GM21529 (cell line): ENCODE data around the gene MKX.
A peak's percentile ranks its signal among the peaks of the same experiment; 100 is the strongest.

Experiments used
- ATAC-seq: cut with Tn5 transposase; IDR thresholded peaks from one replicate; pipeline ENCODE4 v1.9.1; 2021; ENCODE audit not compliant: unreplicated experiment

Gene MKX

GRCh38 chr10:27742195-27743011 lies 3.2 kb downstream of the MKX start:
- peak; percentile 95 for ATAC-seq

- no peak for ATAC-seq
Measured at GRCh38 chr10:27741173-27742091, 4.2 kb downstream of the MKX start.

GRCh38 chr10:27736396-27736795 lies 9.2 kb downstream of the MKX start:
- no peak for ATAC-seq

GRCh38 chr10:27730041-27730440 lies 15.6 kb downstream of the MKX start:
- no peak for ATAC-seq

- no peak for ATAC-seq
Measured at GRCh38 chr10:27728338-27728737, 17.3 kb downstream of the MKX start.

- no peak for ATAC-seq
Measured at GRCh38 chr10:27724287-27724686, 21.3 kb downstream of the MKX start.

GRCh38 chr10:27723436-27723835 lies 22.2 kb downstream of the MKX start:
- ATAC-seq, result no peak

- ATAC-seq, result no peak
Measured at GRCh38 chr10:27720529-27720928, 25.1 kb downstream of the MKX start.

- no peak for ATAC-seq
Measured at GRCh38 chr10:27719052-27719451, 26.6 kb downstream of the MKX start.

GRCh38 chr10:27717861-27718260 lies 27.8 kb downstream of the MKX start:
- ATAC-seq, result no peak

GRCh38 chr10:27717224-27717623 lies 28.4 kb downstream of the MKX start:
- no peak for ATAC-seq

- no peak for ATAC-seq
Measured at GRCh38 chr10:27716521-27716920, 29.1 kb downstream of the MKX start.

GRCh38 chr10:27715505-27715904 lies 30.1 kb downstream of the MKX start:
- no peak for ATAC-seq

- ATAC-seq, result no peak
Measured at GRCh38 chr10:27714349-27714748, 31.3 kb downstream of the MKX start.

- ATAC-seq, result no peak
Measured at GRCh38 chr10:27713941-27714340, 31.7 kb downstream of the MKX start.

GRCh38 chr10:27710014-27710413 lies 35.6 kb downstream of the MKX start:
- no peak for ATAC-seq

GRCh38 chr10:27709304-27709703 lies 36.3 kb downstream of the MKX start:
- ATAC-seq, result no peak

- no peak for ATAC-seq
Measured at GRCh38 chr10:27701938-27702537, 43.6 kb downstream of the MKX start.

- no peak for ATAC-seq
Measured at GRCh38 chr10:27699776-27700175, 45.8 kb downstream of the MKX start.

GRCh38 chr10:27698961-27699360 lies 46.7 kb downstream of the MKX start:
- no peak for ATAC-seq

- ATAC-seq, result no peak
Measured at GRCh38 chr10:27696466-27696865, 49.2 kb downstream of the MKX start.

- ATAC-seq, result no peak
Measured at GRCh38 chr10:27695706-27696105, 49.9 kb downstream of the MKX start.
